MM.1S (cell line): ENCODE data around the gene DDIT4.

Experiments used
- DNase-seq: peaks from one replicate; pipeline ENCODE4 v3.0.0-alpha.2; 2015
- H2AFZ ChIP-seq: fragments of 300-600 bp; sonication (generic); 2 replicates; pipeline ENCODE4 v1.6.0; 2016; ENCODE audit warnings: antibody characterized with exemption, low read length
- H3F3A ChIP-seq: fragments of 300-600 bp; sonication (generic); 2 replicates; pipeline ENCODE4 v1.6.1; 2016; ENCODE audit warnings: mild to moderate bottlenecking, antibody characterized with exemption, low read length, moderate library complexity, mixed read lengths; ENCODE audit not compliant: insufficient read depth
- H3K27ac ChIP-seq: fragments of 300-600 bp; sonication (generic); 2 replicates; pipeline ENCODE4 v1.5.1; 2016; ENCODE audit warnings: mild to moderate bottlenecking, low read length
- H3K27me3 ChIP-seq: fragments of 300-600 bp; sonication (generic); replicated peaks from 2 replicates; pipeline ENCODE4 v1.6.0; 2016; ENCODE audit warnings: low read length; ENCODE audit not compliant: insufficient read depth
- H3K36me3 ChIP-seq: fragments of 300-600 bp; sonication (generic); replicated peaks from 2 replicates; pipeline ENCODE4 v1.6.1; 2016; ENCODE audit warnings: mild to moderate bottlenecking, low read length, mixed read lengths; ENCODE audit not compliant: insufficient read depth
- H3K4me1 ChIP-seq: fragments of 300-600 bp; sonication (generic); 2 replicates; pipeline ENCODE4 v1.6.1; 2016; ENCODE audit warnings: low read length, mixed read lengths
- H3K4me2 ChIP-seq: fragments of 300-600 bp; sonication (generic); 2 replicates; pipeline ENCODE4 v1.6.0; 2016; ENCODE audit warnings: low read depth, low read length
- H3K4me3 ChIP-seq: fragments of 300-600 bp; sonication (generic); 2 replicates; pipeline ENCODE4 v1.5.1; 2016; ENCODE audit warnings: low read length, mixed read lengths
- H3K79me2 ChIP-seq: fragments of 300-600 bp; sonication (generic); 2 replicates; pipeline ENCODE4 v1.6.1; 2016; ENCODE audit warnings: mixed run types, low read length, mixed read lengths
- H3K9ac ChIP-seq: fragments of 300-600 bp; sonication (generic); 2 replicates; pipeline ENCODE4 v1.6.1; 2016; ENCODE audit warnings: low read length, mixed read lengths
- H3K9me2 ChIP-seq: fragments of 300-600 bp; sonication (generic); replicated peaks from 2 replicates; pipeline ENCODE4 v1.6.1; 2016; ENCODE audit warnings: mild to moderate bottlenecking, low read length, mixed read lengths; ENCODE audit not compliant: insufficient read depth
- H3K9me3 ChIP-seq: fragments of 300-600 bp; sonication (generic); replicated peaks from 2 replicates; pipeline ENCODE4 v1.6.1; 2016; ENCODE audit warnings: mild to moderate bottlenecking, low read length, mixed read lengths; ENCODE audit not compliant: insufficient read depth
- H4K20me1 ChIP-seq: fragments of 300-600 bp; sonication (generic); 2 replicates; pipeline ENCODE4 v1.6.1; 2016; ENCODE audit warnings: mild to moderate bottlenecking, low read length, moderate library complexity, mixed read lengths; ENCODE audit not compliant: insufficient read depth
- EZH2 ChIP-seq: fragments of 300-600 bp; sonication (generic); optimal IDR thresholded peaks from 2 replicates; pipeline ENCODE3; 2017; ENCODE audit warnings: low read depth, mild to moderate bottlenecking, antibody characterized with exemption, low read length, mixed read lengths
- EZH2phosphoT487 ChIP-seq: fragments of 300-600 bp; sonication (generic); IDR thresholded peaks from 2 replicates; pipeline ENCODE4 v1.6.1; 2018; ENCODE audit warnings: antibody characterized with exemption, low read length
- TF ChIP-seq, protein P1 (sequence below): fragments of 300-600 bp; sonication (generic); IDR thresholded peaks from 2 replicates; pipeline ENCODE4 v1.5.1; 2016; ENCODE audit warnings: antibody characterized with exemption, low read length, mixed read lengths

The DDIT4 gene

DNA sequence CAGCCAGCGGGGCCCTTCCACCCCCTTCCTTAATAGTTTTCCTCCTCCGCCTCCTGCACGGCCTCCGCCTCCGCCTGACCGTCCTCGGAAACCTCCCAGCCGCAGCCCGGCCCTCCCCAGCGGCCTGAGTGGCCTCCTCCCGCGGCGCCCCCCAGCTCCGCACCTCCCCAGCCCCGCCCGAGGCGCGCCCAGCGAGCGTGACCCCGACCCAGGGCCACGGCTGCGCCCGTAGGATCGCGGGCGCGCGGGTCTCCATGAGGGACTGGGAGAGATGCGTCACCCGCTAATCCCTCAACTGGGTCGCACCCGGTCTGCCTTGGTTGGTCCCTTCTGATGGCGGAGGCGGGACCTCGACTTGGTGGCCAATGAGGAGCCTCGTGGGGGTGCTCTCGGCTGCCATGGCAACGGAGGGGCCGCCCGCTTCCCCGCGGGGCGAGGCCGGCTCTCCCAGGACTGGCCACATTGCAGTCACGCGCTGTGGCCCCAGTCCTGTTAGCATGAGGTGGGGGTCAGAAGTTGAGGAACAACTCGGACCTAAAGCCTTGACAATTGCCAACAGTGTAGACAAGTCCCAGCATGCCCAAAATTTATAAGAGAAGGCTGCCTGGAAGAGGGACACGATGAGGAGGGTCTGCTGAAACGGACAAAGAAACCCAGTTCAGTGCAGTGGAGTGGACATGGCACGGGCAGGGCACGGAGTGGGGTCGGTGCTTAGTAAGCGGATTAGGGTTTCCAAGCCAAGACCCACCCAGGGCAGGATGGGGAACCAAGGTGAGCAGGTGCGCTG lies 24.3 kb downstream of the DDIT4 start:
- no peaks in the 10 kb centered on the region for H4K20me1 ChIP-seq
- H3K27ac ChIP-seq: peak overlapping the region; percentile 96
- H3K4me3 ChIP-seq: peak overlapping the region; percentile 71
- no peaks in the 10 kb centered on the region for H3K9me3 ChIP-seq
- H3K27me3 ChIP-seq: no peaks in the 10 kb centered on the region
- peak overlapping the region; percentile 95 for H3K4me2 ChIP-seq
- peak overlapping the region; percentile 98 for H3K9ac ChIP-seq
- TF ChIP-seq, protein P1, sequence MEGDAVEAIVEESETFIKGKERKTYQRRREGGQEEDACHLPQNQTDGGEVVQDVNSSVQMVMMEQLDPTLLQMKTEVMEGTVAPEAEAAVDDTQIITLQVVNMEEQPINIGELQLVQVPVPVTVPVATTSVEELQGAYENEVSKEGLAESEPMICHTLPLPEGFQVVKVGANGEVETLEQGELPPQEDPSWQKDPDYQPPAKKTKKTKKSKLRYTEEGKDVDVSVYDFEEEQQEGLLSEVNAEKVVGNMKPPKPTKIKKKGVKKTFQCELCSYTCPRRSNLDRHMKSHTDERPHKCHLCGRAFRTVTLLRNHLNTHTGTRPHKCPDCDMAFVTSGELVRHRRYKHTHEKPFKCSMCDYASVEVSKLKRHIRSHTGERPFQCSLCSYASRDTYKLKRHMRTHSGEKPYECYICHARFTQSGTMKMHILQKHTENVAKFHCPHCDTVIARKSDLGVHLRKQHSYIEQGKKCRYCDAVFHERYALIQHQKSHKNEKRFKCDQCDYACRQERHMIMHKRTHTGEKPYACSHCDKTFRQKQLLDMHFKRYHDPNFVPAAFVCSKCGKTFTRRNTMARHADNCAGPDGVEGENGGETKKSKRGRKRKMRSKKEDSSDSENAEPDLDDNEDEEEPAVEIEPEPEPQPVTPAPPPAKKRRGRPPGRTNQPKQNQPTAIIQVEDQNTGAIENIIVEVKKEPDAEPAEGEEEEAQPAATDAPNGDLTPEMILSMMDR: no peak
- TF ChIP-seq EZH2phosphoT487 (no peak), EZH2 (no peak)
- H3K9me2 ChIP-seq: no peaks in the 10 kb centered on the region
- peak overlapping the region; percentile 59 for H2AFZ ChIP-seq
- peaks cover 8% of the 10 kb centered on the region for H3K4me1 ChIP-seq
- H3F3A ChIP-seq: peaks cover 18% of the 10 kb centered on the region
- H3K36me3 ChIP-seq: no peaks in the 10 kb centered on the region
- no peaks in the 10 kb centered on the region for H3K79me2 ChIP-seq
- peak; percentile 98 for DNase-seq

DNA sequence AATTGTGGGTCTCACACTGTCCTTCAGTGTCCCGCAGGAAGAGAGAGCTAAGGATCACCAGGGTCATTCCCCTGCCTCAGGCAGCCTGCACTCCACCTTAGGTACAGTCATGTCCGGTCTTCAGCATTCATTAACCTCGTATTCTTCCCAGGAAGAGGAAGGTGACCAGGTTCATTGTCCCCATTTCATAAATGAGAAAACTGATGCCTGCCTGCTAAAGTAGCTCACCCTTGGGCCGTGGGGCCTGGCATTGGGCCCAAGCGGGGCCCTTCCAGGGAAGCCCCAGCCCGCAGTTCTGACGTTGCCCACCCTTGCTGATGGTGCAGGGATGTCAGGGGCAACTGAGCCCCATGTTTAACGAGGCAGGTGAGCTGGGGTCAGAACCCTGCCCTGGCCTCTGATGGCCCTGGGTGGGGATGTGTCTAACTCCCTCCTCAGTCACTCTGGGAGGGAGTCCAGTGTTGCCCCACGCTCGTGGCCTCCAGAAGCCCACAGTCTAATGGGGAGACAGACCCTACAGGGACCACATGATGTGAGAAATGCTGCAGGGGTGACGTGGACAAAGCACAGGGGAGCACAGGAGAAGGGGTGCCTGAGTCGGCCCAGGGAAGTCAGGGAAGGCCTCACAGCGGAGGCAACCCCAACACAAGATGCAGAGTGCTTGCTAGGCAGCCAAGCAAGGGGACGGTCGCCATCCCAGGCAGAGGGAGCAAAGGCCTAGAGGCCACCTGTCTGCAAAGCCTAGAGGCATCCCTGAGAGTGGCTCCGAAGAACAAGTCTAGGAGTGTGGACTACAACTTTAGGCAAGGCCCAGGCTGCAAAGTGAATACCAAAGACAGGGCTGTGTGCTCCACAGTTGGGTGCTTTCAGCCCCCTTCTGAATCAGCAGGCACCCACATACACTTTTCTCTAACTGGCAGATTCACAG lies 25.1 kb downstream of the DDIT4 start:
- Histone ChIP-seq H3K4me2 (peak overlapping the region; percentile 95; the same call in 1 of the 2 replicates), H3K9ac (peak overlapping the region; percentile 98), H3K4me1 (peaks cover 8% of the 10 kb centered on the region), H4K20me1 (no peaks in the 10 kb centered on the region), H3K79me2 (no peaks in the 10 kb centered on the region), H3K4me3 (no peak overlapping the region), H3K27ac (peak overlapping the region; percentile 96; the same call in 1 of the 2 replicates), H3K9me3 (no peaks in the 10 kb centered on the region), H3F3A (peaks cover 18% of the 10 kb centered on the region), H2AFZ (peak overlapping the region; percentile 59), H3K27me3 (no peaks in the 10 kb centered on the region), H3K9me2 (no peaks in the 10 kb centered on the region), H3K36me3 (no peaks in the 10 kb centered on the region)
- no peak for TF ChIP-seq EZH2phosphoT487
- no peak for TF ChIP-seq EZH2
- TF ChIP-seq, protein P1: no peak
- DNase-seq: no peak

DNA sequence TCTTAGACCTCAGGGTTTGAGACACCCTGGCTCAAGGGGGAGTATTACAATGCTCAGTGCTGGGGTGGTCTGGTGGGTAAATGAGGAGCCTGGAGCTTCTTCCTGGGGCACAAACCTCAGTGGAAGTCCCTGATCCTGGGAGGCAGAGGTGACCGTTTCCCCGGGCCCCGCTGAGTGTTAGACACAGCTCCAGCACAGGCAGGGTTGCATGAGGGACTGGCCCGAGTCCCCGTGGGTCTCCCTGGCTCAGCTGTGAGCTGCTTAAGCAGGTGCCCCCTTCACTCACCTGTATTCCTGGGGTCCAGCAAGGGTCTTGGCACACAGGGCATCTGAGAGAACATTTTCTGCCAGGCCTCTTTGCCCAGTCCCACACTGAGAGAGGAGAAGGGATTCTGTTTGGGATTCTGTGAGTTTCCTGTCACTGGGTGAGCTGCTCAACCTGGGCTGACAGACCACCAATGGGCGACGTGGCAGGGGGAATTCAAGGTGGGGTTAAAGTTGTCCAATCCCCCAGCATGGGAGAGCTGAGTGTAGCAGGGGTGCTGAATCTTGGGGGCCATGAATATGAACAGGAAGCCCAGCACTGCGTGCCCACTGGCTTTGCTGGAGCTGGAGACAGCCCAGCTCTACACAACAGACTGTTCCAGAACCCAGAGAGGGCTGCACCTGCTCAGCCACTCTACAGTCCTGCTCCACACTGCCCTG lies 29.9 kb downstream of the DDIT4 start:
- Histone ChIP-seq H3K27ac (no peak overlapping the region), H3F3A (0 out of 2 replicates have a peak, but pooled peaks cover 8% of the 10 kb centered on the region), H3K9me3 (no peaks in the 10 kb centered on the region), H3K9ac (no peak overlapping the region), H3K9me2 (no peaks in the 10 kb centered on the region), H3K4me1 (peaks cover 2% of the 10 kb centered on the region), H3K4me3 (no peak overlapping the region), H3K36me3 (no peaks in the 10 kb centered on the region), H4K20me1 (no peaks in the 10 kb centered on the region), H3K4me2 (no peak overlapping the region), H3K27me3 (no peaks in the 10 kb centered on the region), H2AFZ (no peak overlapping the region), H3K79me2 (no peaks in the 10 kb centered on the region)
- no peak for TF ChIP-seq EZH2phosphoT487
- TF ChIP-seq, protein P1: no peak
- no peak for DNase-seq
